GM19238 (cell line): ENCODE data around the gene CCL4L2.
"Not testable (repeated sequence)": the region's sequence is repeated elsewhere in the genome, so short reads cannot be mapped to it uniquely, and the experiment has no call there.

Experiments
- DNase-seq: peaks from one replicate; pipeline ENCODE4 v3.0.0; 2011; ENCODE audit warnings: low spot score; ENCODE audit not compliant: insufficient read length

CCL4L2 gene

DNA sequence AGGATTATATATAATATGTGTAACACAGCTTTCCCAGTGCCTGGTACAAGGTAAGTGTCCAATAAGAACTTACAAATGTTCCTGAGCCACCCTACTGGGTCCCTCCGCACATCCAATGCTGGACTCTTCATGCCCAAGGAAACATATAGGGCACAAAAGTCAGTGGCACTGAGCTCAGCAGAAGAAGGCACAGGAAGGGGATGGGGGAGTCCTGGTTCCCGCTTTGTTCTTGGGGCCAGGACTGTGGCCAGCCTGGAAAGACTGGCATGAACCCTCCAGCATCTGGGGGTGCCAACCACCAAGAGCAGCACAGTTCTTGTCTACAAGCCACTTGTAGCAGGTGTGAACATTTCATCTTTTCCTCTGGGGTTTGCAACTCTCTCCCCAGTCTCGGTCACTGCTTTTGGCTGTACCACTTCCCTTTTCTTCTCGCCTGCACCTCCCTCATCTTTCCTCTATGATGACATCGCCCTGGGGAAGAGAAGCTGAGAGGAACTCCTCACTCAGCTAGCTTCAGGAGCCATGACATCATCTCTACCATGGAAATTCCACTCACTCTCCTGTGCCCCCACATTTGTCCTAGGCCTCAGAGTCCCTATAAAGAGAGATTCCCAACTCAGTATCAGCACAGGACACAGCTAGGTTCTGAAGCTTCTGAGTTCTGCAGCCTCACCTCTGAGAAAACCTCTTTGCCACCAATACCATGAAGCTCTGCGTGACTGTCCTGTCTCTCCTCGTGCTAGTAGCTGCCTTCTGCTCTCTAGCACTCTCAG, at the start of gene CCL4L2:
Gene CCL4L2, plus strand, starts transcription at position 625 of the 773 bp plus-strand sequence.
- not testable (repeated sequence) for DNase-seq

DNA sequence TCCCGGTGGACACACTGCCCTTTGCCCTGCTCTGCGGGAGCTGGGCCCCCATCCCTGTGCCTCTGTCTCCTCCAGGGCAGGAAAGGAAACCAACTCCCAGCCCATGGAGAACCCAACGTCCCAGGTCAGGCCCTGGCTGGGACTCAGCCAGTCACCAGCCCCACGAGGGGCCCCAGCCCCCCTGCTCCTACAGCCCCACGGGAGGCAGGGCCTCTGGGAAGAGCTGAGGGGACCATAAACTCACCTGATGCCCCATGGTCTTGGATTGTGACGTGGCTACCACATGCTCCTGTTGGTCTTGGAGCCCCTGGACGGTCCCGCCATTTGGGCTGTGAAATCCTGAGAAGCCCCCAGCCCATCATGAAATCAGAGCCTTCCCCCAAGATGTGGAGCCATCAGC, 42.0 kb upstream of the CCL4L2 start:
- not testable (repeated sequence) for DNase-seq

DNA sequence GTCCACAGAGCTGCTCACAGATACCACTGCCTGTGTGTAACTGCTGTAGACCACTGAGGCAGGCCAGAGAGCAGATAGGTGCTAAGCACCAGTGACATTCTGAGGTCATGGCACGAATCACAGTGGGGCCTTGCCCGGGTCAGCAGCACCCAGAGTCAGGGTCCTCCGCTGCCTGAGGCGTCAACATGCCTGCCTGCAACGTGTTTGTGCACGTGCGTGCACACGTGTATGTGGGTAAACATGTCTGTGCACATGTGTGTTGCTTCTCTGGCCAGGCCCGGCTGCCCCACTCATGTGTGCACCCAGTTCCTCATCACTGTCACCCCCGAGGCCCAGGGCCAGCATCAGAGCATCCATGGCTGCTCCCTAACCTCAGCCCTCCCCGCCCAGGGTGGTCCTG, 34.3 kb upstream of the CCL4L2 start, which contains the start of gene TBC1D3B:
Gene TBC1D3B, minus strand, starts transcription at position 101 of the 400 bp plus-strand sequence. CDS start 1,586 bp downstream, outside the sequence.
- not testable (repeated sequence) for DNase-seq

DNA sequence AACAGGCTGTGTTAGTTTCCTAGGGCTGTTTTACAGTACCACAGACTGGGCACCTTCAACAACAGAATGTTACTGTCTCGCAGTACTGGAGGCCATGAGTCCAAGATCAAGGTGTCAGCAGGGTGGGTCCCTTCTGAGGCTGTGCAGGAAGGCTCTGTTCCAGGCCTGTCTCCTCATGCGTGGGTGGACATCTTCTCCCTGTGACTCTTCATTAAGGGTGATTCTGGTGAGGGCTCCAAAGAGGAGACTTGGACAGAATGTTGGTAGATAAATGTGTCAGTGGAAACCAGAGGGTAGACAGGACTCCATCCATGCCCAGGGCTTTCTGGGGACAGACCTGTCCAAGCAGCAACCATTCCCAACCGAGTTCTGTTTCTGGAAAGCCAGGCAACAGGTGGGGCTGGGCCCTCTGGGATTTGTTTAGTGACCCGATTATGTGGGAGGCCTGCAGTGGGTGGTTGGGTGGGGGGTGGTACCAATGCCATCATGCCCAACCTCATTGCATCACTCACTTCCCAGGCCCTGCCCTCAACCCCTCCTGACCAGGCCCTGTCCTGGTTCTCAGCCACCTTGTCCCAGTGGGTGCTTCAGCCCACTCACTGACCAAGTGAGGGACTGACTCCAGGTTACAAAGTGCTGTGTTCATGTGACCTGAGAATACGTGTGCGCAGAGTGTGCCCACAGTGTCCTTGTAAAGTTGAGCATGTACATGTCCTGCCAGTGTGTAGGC, 29.3 kb upstream of the CCL4L2 start:
- DNase-seq = not testable (repeated sequence)

DNA sequence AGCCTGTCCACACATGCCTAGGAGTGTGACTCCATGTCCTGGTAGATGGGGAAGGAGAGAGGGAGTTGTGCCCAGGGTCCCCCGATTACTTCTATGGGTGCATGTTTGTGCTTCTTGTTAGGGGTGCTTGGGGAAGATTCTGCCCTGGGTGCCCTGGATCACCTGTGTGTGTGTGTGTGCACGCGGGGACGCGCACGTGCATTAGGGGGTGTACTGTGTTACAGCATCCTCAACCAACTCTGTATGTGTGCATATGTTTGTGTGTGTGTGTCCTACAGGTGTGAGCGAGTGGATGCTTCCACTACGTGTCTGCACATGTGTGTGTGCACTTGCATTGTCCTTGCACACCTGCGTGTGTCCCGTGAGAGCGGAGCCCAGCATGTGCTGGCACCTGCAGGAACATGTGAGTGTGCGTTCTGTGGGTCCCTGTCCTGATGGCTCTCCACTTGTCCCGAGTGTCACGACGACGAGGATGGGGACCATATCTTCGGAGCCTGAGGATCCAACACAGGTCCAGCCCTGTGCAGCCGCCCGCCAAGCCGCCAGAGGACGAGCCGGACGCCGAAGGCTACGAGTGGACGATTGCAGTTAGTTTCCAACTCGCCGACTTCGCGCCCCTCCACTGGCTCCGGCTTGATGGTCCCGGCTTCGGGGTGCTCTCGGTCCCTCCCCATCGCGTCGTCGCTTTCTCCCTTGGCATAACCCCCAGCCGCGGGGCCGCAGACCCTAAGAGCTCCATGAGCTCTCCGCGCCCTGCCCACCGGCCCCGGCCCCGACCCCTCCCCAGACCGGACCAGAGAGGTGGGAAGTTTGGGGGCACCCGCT, 28.5 kb upstream of the CCL4L2 start:
- no peak for DNase-seq

DNA sequence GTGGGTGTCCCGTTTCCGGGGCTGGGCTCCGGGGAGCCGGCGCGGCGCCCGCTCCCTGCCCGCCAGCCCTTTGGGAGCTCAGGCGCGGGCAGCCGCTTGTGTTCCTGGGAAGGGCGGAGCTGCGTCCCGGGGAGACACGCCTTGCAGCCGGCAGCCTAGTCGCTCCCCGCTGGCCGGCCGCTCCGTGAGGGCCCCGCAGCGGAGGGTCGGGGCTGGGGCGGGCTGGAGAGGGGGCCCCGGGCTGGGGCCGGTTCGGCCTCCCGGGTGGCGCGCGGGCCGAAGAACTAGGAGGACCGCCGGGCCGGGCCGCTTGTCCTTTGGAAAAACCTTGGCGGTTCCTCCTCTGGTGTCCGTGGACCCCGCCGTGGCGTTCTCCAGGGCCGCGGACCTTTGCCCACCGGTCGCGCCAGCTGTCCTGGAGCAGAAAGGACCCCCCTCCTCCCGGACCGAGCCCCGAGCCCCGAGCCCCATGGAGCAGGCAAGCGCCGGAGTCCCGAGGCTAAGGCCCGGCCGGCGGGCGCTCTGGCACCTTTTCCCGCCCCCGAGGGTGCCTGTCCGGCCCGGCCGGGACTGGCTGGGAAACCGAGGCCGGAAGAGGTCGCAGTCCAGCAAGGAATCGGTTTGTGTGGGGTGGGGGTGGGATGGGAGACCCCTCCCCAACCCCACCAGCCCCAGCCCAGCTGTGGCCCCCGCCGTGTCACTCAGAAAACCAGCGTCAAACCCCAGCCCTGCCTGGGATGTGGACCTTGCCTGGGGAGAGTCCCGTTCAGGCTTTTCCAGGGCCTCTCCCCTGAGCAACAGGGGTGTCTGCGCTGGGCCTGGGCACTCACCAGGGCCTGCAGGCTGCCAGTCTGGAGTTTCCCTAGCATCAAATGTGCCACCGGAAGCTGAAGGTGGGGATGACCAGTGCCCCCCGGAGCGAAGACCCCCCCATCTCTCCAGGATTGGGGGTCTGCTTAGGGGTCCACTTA, 27.6 kb upstream of the CCL4L2 start:
- peak; percentile 81 for DNase-seq

DNA sequence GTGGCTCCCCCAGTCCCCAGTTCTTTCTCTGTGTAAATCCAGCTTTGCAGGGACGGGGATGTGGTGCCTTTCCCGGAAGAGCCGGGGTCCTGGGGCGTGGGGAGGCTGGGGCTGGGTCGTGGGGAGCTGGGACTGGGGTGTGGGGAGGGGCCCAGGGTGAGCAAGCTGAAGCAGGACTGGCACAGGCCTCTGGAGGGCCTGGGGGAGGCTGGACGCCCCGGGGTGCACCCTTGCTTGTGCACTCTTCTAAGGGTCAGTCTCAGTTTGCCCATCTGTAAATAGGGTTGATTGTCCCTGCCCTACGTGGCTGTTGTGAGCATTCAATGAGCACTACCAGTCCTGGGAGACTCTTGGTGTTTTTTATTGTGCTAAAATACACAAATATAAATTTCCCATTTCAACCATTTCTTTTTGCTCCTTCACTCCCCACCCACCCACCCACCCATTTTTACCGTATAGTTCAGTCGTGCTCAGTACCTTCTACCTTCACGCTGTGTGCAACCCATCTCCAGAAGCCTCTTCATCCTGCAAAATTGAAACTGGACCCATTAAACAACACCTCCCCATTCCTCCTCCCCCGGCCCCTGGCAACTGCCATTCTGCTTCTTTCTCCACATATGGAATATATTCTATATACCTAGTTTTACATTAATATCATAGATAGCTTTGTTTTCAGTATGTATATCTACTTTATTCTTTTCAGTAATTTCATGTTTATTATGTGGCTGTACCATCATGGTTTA, 26.7 kb upstream of the CCL4L2 start:
- no peak for DNase-seq

DNA sequence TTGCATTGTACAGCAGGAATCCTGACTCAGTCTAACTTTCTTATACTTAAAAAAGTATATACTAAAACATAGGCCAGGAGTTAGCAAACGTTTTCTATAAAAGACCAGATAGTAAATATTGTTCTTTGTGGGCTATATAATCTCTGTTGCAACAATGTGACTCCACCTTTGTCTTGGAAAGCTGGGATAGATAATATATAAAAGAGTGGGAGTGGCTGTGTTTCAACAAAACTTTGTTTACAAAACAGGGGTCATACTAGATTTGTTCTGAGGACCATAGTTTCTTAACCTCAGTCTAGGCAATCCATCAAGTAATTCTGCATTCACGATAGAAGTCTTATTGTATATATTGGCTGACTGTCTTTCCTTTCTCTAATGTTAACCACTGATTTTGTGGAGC, 25.4 kb upstream of the CCL4L2 start:
- DNase-seq = no peak

DNA sequence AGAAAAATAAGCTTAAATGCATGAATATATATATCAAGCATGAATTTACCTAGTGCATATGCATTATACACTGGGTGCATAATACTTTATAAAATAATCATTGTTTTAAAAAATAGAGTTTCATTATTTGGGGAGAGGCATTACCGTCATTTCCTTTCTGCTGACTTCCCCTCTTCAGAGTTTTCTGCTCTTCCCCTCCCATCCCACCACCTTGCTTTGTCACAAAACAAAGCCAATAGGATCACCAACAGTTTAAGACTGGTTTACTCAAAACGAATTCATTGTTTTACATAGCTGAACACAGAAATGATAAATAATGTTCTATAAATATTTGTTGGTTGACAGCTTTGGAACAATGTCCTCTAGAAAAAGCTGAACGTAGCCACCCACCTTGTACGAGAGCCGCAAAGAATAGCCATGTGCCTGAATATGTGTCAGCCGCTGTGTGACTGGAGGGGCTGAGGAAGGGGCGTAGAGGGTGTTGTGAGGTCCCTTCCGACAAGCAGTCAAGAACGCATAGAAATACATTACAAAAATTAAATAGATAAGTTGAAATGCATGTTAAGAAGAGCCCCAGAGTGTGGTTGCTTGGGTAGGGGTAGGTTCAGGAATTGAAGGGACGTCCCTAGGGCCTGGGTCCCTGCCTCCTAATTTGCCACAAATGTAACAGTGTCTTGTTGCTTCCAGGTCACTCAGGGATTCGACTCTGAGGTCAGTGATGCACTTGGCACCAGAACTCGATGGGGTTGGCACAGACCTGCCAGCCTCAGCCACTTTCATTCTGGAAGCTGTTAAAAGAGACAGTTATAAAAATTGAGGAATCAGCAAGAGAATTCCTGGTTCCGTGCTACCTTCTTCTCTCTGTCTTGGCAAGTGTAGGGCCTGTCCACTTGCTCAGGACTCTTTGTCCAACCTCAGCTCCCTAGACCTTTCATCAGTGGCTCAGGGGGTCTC, 23.8 kb upstream of the CCL4L2 start:
- not testable (repeated sequence) for DNase-seq

DNA sequence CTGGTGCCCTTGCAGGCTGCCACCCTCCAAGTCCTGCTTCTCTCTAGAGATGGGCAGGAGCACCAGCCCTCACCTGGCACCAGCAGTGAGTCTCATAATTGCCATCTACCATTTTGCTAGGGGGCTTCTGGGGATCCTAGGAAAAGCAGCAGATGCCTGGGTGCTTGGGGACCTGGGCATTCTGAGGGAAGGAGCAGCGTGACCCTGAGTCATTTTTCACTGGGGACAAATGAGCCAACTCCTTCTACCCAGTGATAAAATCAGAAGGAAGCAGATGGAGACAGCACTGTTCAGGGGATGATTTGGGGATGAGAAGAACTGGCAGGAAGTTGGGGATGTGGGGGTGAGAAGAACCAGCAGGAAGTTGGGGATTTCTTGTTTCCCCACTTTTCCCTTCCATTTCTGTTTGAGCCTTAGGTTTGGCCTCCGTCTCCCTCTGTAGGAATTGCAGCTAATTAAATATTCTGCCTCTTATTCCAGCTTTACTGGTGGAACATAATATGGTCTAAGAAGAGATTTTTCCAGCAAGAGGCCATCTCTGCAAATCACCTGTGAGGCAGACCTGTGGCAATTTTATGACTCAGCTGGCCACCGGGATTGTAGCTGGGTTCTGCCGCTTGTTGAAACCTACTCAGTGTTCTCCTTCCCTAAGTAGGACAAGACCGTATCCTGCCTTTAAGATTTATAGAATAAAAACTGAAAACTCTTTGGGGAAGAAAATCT, 22.8 kb upstream of the CCL4L2 start:
- DNase-seq = not testable (repeated sequence)

DNA sequence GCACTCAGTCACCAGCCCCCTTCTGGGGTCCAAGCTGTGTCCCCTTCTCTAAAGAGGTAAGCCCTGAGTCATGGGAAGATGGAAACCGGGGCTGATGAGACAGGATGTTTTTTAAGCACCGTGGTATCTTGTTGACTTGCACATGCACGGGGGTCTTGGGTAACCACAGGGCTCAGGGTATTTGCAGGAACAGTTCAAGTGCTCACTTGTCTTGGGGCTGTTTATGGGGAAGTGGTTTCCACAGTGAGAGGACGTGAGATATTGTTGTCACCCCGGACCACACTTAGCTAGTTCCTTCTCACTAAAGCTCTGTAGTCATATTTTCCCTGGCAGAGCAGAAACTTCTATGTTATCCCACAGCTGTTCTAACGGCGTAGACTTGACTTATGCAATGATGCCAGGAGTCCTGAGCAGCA, 22.0 kb upstream of the CCL4L2 start:
- no peak for DNase-seq

DNA sequence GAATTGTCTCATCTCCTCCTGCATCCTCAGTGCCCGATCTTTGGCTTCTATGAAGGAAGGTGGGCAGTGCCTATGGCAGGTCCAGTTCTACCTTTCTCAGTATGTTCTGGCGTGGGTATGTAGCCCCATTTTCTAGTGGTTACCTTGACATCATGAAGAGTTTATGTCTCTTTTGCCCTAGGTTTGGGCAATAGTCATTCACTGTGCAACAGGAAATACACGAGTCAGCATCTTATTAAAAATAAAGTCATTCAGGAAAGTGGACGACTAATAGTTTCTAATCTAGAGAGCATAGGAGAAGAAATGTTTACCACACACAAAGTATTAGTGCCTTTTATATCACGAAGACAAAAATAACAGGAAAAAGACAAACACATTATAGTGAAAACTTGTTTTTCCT, 20.9 kb upstream of the CCL4L2 start:
- DNase-seq = not testable (repeated sequence)

DNA sequence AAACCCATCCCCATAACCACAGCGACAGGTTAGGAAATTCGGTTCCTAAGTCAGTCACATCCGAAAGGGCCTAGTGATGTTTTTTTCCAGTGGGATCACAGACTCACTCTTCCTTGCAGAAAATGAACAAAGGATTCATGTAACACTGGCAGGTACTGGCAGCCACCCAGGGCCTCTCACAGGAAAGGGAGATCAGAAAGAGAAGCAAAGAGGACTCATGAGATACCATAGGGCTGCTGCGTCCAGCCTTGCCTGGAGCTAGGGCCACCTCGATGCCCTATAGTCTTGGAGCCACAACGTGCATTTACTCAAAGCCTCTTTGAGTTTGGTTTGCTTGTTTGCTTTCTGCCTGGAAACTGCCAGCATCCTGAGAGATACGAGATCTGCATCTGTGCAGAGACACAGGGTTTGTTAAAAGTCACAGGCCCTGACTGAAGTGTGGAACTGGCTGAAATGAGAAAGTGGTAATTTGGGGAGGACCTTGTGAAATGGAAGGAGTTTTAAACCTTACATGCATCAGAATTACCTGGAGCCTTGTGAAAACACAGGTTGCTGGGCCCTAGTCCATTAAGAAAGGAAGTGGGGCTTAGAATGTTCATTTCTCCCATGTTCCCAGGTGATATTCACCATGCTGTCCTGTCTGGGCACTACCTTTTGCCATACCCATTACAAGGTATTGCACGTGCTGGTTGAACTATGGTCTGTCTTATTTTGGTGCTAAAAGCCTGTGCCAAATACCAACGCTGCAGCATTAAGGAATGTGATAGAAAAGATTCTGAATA, 20.1 kb upstream of the CCL4L2 start:
- not testable (repeated sequence) for DNase-seq

DNA sequence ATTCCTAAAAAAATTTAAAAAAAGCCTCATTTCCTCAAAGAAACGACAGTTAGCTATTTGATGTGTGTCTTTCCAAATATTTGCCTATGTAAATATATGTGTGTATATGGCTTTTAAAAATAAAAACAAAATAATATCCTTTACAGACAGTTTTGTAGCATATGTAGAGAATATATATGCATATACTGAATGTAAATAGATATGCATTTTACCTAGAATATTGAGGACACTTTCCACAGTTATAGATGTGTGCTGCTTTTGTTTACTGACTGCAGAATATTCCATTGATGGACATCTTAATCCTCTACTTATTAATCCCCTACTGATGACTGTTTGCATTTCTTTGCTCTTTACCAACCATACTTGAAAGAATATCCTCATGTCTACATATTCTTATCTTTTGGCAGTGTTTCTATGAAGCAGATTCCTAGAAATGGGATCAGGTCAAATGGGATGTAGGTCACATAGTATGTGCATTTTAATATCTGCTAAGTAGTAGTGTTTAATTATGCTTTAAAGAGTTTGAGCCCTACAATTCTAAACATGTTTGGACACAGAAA, 17.6 kb upstream of the CCL4L2 start:
- no peak for DNase-seq

DNA sequence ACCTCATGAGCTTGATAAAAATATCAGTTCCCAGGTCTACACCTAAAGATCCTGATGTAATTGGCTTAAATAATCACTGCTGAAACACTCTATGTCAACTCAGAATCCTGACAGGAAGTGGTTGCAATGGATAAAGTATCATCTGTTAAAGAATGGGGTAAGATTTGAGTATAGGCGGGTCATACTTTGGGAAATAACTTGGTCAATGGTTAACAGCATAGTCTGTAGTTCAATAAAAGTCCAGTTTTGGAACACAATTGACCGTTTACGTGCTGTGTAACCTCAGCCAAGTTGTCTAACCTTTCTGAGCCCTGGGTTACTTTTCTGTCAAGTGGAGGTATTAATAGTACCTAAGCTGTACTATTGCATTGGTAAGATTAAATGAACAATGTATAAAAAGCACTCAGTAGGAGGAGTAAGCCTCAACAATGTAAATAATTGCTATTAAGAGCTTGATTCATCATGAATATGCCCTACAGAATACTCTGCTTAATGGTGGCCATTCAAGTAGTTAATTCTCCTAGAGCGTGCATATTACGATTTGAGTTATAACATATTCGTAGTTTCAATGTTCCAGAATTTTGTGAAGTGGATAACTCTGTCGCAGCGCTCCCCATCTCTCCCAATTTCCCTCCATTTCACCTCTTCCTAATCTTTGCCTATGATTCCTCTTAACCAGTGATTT, 16.6 kb upstream of the CCL4L2 start:
- DNase-seq = not testable (repeated sequence)

DNA sequence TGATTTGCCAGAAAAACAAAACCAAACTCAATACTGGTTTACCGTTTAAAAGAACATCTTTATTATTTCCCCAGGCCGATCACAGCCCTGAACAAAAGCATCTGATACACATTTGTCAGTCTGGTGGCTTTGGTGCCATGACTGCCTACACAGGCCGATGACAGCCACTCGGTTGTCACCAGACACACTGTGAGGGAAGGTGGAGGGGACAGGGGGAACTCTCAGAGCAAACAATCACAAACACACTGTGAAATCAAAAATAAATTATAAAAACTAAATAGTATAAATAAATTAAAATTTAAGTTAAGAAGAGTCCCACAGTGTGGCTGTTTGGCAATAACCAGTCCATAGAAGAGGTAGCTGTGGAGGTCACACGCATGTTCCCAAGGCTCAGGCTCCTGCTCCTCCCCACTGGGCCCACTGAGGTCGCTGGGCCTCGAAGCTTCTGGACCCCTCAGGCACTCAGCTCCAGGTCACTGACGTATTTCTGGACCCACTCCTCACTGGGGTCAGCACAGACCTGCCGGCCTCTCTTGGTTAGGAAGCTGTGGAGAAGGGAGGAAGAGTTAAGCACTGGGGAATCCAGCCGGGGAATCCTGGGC, 15.9 kb upstream of the CCL4L2 start:
- DNase-seq = not testable (repeated sequence)
